Heart left ventricle (tissue), 13 donors: ENCODE data around the gene ZNF521.

ENCODE experiments used
- POLR2A ChIP-seq, 2 donors: fragments of 450-650 bp; IDR thresholded peaks; one replicate each; pipeline ENCODE4 v1.6.1; 2017; ENCODE audit warnings: antibody characterized with exemption in 2 of 2, mild to moderate bottlenecking in 2 of 2, moderate library complexity in 2 of 2
- TF ChIP-seq, protein P1 (sequence below), 12 donors: fragments of 200-600 bp; sonication (generic) in 4 of 12; IDR thresholded peaks; one replicate each; pipeline versions ENCODE4 v1.5.0 to v1.8.0; 2018 to 2022; ENCODE audit warnings: antibody characterized with exemption in 12 of 12, mild to moderate bottlenecking in 5 of 12
- donor health status: ischemic (EF 13 %, LVEDD 7.1; RV severe dilation, severe dysfunction).
- donor health status: DM: no; HTN: yes; CAD: no.
- donor health status: DM: no; HTN: no; CAD: no.
- donor health status: ischemic (EF 25% LVEDD 6.9; RV normal size, moderate dysfunction).
- donor health status: ischemic (EF 25% LVEDD 5.7; RV mildly dilated, moderate dysfunction).
- donor health status: ischemic (EF 35%, LVEDD 5.7; RV mildly dilated, moderate dysfunction).
- donor health status: nonischemic (EF 11% LVEDD 7.7; RV severe dilation, severe dysfunction).
- donor health status: DM: yes; HTN: yes; CAD: no.
- donor health status: PGD.
- donor health status: ischemic (EF 29% LVEDD 5.4; RV normal size, mild dysfunction).
- donor health status: nonischemic (EF 23%, LVEDD 6.1; RV moderate dilation, normal function).

DNA sequence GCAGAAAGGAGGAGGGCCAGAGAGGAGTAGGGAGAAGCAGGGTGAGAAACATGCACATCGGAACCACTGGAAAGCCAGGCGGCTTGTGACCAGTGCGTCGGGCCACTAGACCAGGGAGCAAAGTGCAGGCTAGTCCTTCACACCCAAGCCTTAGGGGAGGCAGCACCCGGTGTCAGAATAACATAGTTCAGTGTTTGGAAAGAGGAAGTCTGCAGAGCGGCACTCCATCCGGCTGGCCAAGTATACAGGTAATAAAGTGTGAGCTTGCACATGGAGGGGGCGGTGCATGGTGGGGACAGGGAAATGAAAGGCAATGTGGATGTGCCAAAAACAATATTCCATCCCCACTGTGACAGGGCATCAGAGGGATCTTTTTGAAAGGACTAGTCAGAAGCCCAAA is 69.7 kb downstream of the ZNF521 start:
- TF ChIP-seq, protein P1, sequence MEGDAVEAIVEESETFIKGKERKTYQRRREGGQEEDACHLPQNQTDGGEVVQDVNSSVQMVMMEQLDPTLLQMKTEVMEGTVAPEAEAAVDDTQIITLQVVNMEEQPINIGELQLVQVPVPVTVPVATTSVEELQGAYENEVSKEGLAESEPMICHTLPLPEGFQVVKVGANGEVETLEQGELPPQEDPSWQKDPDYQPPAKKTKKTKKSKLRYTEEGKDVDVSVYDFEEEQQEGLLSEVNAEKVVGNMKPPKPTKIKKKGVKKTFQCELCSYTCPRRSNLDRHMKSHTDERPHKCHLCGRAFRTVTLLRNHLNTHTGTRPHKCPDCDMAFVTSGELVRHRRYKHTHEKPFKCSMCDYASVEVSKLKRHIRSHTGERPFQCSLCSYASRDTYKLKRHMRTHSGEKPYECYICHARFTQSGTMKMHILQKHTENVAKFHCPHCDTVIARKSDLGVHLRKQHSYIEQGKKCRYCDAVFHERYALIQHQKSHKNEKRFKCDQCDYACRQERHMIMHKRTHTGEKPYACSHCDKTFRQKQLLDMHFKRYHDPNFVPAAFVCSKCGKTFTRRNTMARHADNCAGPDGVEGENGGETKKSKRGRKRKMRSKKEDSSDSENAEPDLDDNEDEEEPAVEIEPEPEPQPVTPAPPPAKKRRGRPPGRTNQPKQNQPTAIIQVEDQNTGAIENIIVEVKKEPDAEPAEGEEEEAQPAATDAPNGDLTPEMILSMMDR (IDR thresholded peaks at IDR 0.05), result no peak
- no peak for TF ChIP-seq POLR2A (IDR thresholded peaks at IDR 0.05)
